ENCODE measurements around the gene DNAJB2. TPM values are rescaled to one million over a fixed set of nuclear protein-coding genes. Genes with fewer than 3 reads are reported as not detected.
A peak's percentile ranks its signal among the peaks of the same experiment; 100 is the strongest.

Gene DNAJB2
- total RNA-seq, 2 experiments from 2014 or later = 49.9 to 58.7 TPM

DNA sequence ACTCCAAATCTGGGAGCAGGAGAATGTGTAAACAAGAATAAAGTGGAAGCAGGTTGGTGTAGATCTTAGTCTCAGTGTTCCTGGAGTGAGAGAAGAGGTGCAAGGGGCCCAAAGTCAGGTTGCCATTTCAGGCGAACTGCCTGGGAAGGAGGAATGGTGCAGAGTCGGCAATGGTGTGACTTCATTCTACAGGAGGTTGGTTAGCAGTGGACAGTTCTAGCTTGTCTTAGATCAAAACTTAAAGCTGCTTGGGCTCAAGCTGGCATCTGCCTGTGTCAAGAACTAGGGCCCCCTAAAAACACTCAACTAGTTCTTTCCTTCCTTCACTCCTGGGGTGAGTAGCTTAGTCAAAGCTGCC lies 30.3 kb upstream of the DNAJB2 start:
- Histone ChIP-seq H3K4me2 (ENCODE audit: low read length) (peak overlapping the region; percentile 93), H3K9me2 (ENCODE audit: insufficient read depth, low read length) (no peaks in the 10 kb centered on the region), H3K9me3 (ENCODE audit: low read length) (no peaks in the 10 kb centered on the region), H3K4me1 (ENCODE audit: insufficient read depth, low read length, poor library complexity, severe bottlenecking) (peaks cover 76% of the 10 kb centered on the region), H3K36me3 (ENCODE audit: insufficient read depth, low read length) (peaks cover 54% of the 10 kb centered on the region), H3K79me2 (ENCODE audit: insufficient read depth, low read depth, low read length) (peaks cover 59% of the 10 kb centered on the region), H3K4me3 (ENCODE audit: low read depth, low read length, poor library complexity, severe bottlenecking) (peak overlapping the region; percentile 84), H4K20me1 (ENCODE audit: insufficient read depth, low read length) (no peaks in the 10 kb centered on the region), H3K27ac (ENCODE audit: low read depth, low read length, poor library complexity, severe bottlenecking) (peak overlapping the region; percentile 96), H2AFZ (ENCODE audit: low read length) (no peak overlapping the region)
- ChIA-PET CTCF (ENCODE audit: unreplicated experiment) (interaction anchor here (0.7 to 3.3 kb wide), 4 partner anchors 16 to 90 kb away, joined by 4 to 13 read pairs (median 7); partner anchors contain the start of gene DNAJB2), POLR2A (interaction anchor here (0.5 to 3.5 kb wide), 11 partner anchors 9 to 135 kb away, joined by 3 to 28 read pairs (median 9); partner anchors contain the start of genes ANKZF1, ATG9A, CNPPD1 and ZFAND2B)
- intact Hi-C loops (cut with micrococcal nuclease; ENCODE audit: unreplicated experiment) = loop anchor here (1.0 kb wide), 4 partner anchors 20 to 89 kb away; partner anchors contain the start of genes ANKZF1, ATG9A, NHEJ1 and ZFAND2B
- DNase-seq (ENCODE audit: low spot score) = no peak
- no peak for TF ChIP-seq EZH2phosphoT487 (IDR thresholded peaks at IDR 0.05; ENCODE audit: borderline replicate concordance, low read depth, low read length)
- TF ChIP-seq, protein P1, sequence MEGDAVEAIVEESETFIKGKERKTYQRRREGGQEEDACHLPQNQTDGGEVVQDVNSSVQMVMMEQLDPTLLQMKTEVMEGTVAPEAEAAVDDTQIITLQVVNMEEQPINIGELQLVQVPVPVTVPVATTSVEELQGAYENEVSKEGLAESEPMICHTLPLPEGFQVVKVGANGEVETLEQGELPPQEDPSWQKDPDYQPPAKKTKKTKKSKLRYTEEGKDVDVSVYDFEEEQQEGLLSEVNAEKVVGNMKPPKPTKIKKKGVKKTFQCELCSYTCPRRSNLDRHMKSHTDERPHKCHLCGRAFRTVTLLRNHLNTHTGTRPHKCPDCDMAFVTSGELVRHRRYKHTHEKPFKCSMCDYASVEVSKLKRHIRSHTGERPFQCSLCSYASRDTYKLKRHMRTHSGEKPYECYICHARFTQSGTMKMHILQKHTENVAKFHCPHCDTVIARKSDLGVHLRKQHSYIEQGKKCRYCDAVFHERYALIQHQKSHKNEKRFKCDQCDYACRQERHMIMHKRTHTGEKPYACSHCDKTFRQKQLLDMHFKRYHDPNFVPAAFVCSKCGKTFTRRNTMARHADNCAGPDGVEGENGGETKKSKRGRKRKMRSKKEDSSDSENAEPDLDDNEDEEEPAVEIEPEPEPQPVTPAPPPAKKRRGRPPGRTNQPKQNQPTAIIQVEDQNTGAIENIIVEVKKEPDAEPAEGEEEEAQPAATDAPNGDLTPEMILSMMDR (conservative IDR thresholded peaks at IDR 0.05; ENCODE audit: low read length) = no peak
- no TSS peak for BruUV-seq (replicated peaks)

GRCh38 chr2:219249203-219249980 lies 29.8 kb upstream of the DNAJB2 start:
- BruUV-seq (replicated peaks) = no TSS peak
- Histone ChIP-seq H3K4me2 (ENCODE audit: low read length) (peak overlapping the region; percentile 93), H3K79me2 (ENCODE audit: insufficient read depth, low read depth, low read length) (peaks cover 59% of the 10 kb centered on the region), H4K20me1 (ENCODE audit: insufficient read depth, low read length) (no peaks in the 10 kb centered on the region), H3K4me3 (ENCODE audit: low read depth, low read length, poor library complexity, severe bottlenecking) (peak overlapping the region; percentile 84), H3K27ac (ENCODE audit: low read depth, low read length, poor library complexity, severe bottlenecking) (peak overlapping the region; percentile 96), H3K36me3 (ENCODE audit: insufficient read depth, low read length) (peaks cover 54% of the 10 kb centered on the region), H3K9me3 (ENCODE audit: low read length) (no peaks in the 10 kb centered on the region), H3K4me1 (ENCODE audit: insufficient read depth, low read length, poor library complexity, severe bottlenecking) (peaks cover 76% of the 10 kb centered on the region), H3K9me2 (ENCODE audit: insufficient read depth, low read length) (no peaks in the 10 kb centered on the region), H2AFZ (ENCODE audit: low read length) (no peak overlapping the region)
- POLR2A ChIA-PET = interaction anchor here (0.6 to 3.5 kb wide), 14 partner anchors 9 to 311 kb away, joined by 3 to 28 read pairs (median 6); partner anchors contain the start of genes ANKZF1, ATG9A, CNPPD1 and DNPEP
- TF ChIP-seq, protein P1 (conservative IDR thresholded peaks at IDR 0.05; ENCODE audit: low read length) = no peak
- no peak for TF ChIP-seq EZH2phosphoT487 (IDR thresholded peaks at IDR 0.05; ENCODE audit: borderline replicate concordance, low read depth, low read length)
- intact Hi-C loops (cut with micrococcal nuclease; ENCODE audit: unreplicated experiment) = loop anchor here (1.0 kb wide), 4 partner anchors 20 to 89 kb away; partner anchors contain the start of genes ANKZF1, ATG9A, NHEJ1 and ZFAND2B
- DNase-seq (ENCODE audit: low spot score) = peak; percentile 88
- CTCF ChIA-PET (ENCODE audit: unreplicated experiment) = interaction anchor here (0.7 to 3.3 kb wide), 4 partner anchors 17 to 91 kb away, joined by 4 to 13 read pairs (median 7); partner anchors contain the start of gene DNAJB2

All from OCI-LY7 (cell line).